HepG2 (cell line): ENCODE results near the gene ZFAND6. TPM values are rescaled to one million over a fixed set of nuclear protein-coding genes. Genes with fewer than 3 reads are reported as not detected.

Source experiments
- ADNP ChIP-seq: sonication (generic); formaldehyde crosslinking; IDR thresholded peaks from 2 replicates; pipeline ENCODE4 v1.4.0; 2020; ENCODE audit warnings: missing genetic modification reagents
- AHR ChIP-seq: IDR thresholded peaks from 2 replicates; pipeline ENCODE4 v1.6.1; 2018; ENCODE audit warnings: missing genetic modification reagents, missing compliant biosample characterization
- ATM ChIP-seq: fragments of 450-650 bp; IDR thresholded peaks from 2 replicates; pipeline ENCODE4 v1.7.1; 2017; ENCODE audit warnings: mild to moderate bottlenecking, borderline replicate concordance
- CCDC6 ChIP-seq: sonication (generic); formaldehyde crosslinking; IDR thresholded peaks from 2 replicates; pipeline ENCODE4 v1.8.1; 2022; ENCODE audit warnings: mild to moderate bottlenecking, missing genetic modification reagents, moderate library complexity
- CHCHD3 ChIP-seq: sonication (generic); formaldehyde crosslinking; IDR thresholded peaks from 2 replicates; pipeline ENCODE4 v1.8.0; 2022; ENCODE audit warnings: mild to moderate bottlenecking, missing genetic modification reagents, moderate library complexity
- DPF2 ChIP-seq: sonication (generic); formaldehyde crosslinking; IDR thresholded peaks from 2 replicates; pipeline ENCODE4 v1.4.0; 2020; ENCODE audit warnings: mild to moderate bottlenecking, low read depth, missing genetic modification reagents, borderline replicate concordance
- EHMT2 ChIP-seq: fragments of 200-600 bp; sonication (generic); IDR thresholded peaks from 2 replicates; pipeline ENCODE4 v1.7.0; 2017; ENCODE audit warnings: antibody characterized with exemption, low read depth, low read length, borderline replicate concordance
- KDM1A ChIP-seq: IDR thresholded peaks from 2 replicates; pipeline ENCODE4 v1.6.1; 2016; ENCODE audit warnings: missing compliant biosample characterization
- NFIC ChIP-seq: IDR thresholded peaks from 2 replicates; pipeline ENCODE4 v1.6.1; 2012; ENCODE audit warnings: mild to moderate bottlenecking, low read length, inconsistent platforms
- PAX8 ChIP-seq: sonication (generic); formaldehyde crosslinking; IDR thresholded peaks from 2 replicates; pipeline ENCODE4 v1.8.0; 2022; ENCODE audit warnings: mild to moderate bottlenecking, missing genetic modification reagents, borderline replicate concordance
- SKI ChIP-seq: fragments of 450-650 bp; IDR thresholded peaks from one replicate; pipeline ENCODE4 v1.6.1; 2018; ENCODE audit warnings: mild to moderate bottlenecking; ENCODE audit not compliant: partially characterized antibody
- SNAI1 ChIP-seq: sonication (generic); formaldehyde crosslinking; IDR thresholded peaks from 2 replicates; pipeline ENCODE4 v1.5.0; 2020; ENCODE audit warnings: mild to moderate bottlenecking, missing genetic modification reagents, borderline replicate concordance
- TAF1 ChIP-seq: sonication (generic); formaldehyde crosslinking; IDR thresholded peaks from 2 replicates; pipeline ENCODE4 v1.4.0; 2020; ENCODE audit warnings: missing genetic modification reagents
- ZBTB8A ChIP-seq: sonication (generic); formaldehyde crosslinking; IDR thresholded peaks from 2 replicates; pipeline ENCODE4 v1.4.0; 2020; ENCODE audit warnings: mild to moderate bottlenecking, low read depth, missing genetic modification reagents, borderline replicate concordance
- polyA plus RNA-seq, 8 experiments: library from polyadenylated mRNA; depleted of rRNA in 3 of 8; stranded (reverse) in 7 of 8; unstranded in 1 of 8; fragments of >200 nt; fragmentation: Illumina TruSeq in 4 of 8; extraction: Trizol in 4 of 8; gene quantifications; 2 replicates each; pipeline versions ENCODE4 v1.2.1 to v1.2.3, GENCODE V29; 2011 to 2016; ENCODE audit warnings: low read depth in 4 of 8, missing spikeins in 1 of 8, mixed read lengths in 1 of 8; ENCODE audit not compliant: insufficient read depth in 1 of 8
- total RNA-seq, 5 experiments: library from RNA; depleted of rRNA; stranded (reverse); fragments of >200 nt; fragmentation: Illumina TruSeq; extraction: Trizol; gene quantifications; 2 replicates each; pipeline ENCODE4 v1.2.3, GENCODE V29; 2016; ENCODE audit warnings: low read depth in 1 of 5
- TF ChIP-seq, protein P1 (sequence below): sonication (generic); formaldehyde crosslinking; IDR thresholded peaks from one replicate; pipeline ENCODE4 v1.5.1; 2020; ENCODE audit warnings: mild to moderate bottlenecking, missing genetic modification reagents; ENCODE audit errors: not compliant biosample characterization
- TF ChIP-seq, protein P2 (sequence below): sonication (generic); formaldehyde crosslinking; IDR thresholded peaks from 2 replicates; pipeline ENCODE4 v1.5.0; 2020; ENCODE audit warnings: missing genetic modification reagents
- TF ChIP-seq, protein P3 (sequence below): sonication (generic); formaldehyde crosslinking; IDR thresholded peaks from 2 replicates; pipeline ENCODE4 v1.5.1; 2020; ENCODE audit warnings: missing genetic modification reagents, mild to moderate bottlenecking, borderline replicate concordance
- TF ChIP-seq, protein P4 (sequence below): IDR thresholded peaks from 2 replicates; pipeline ENCODE4 v1.6.1; 2016; ENCODE audit warnings: missing genetic modification reagents, missing compliant biosample characterization

ZFAND6 gene
- total and polyA plus RNA-seq, 2 of the 13 experiments (the other 11 are each of a cell fraction or from before 2014, with no cell fraction given): 84.2 to 115 TPM

DNA sequence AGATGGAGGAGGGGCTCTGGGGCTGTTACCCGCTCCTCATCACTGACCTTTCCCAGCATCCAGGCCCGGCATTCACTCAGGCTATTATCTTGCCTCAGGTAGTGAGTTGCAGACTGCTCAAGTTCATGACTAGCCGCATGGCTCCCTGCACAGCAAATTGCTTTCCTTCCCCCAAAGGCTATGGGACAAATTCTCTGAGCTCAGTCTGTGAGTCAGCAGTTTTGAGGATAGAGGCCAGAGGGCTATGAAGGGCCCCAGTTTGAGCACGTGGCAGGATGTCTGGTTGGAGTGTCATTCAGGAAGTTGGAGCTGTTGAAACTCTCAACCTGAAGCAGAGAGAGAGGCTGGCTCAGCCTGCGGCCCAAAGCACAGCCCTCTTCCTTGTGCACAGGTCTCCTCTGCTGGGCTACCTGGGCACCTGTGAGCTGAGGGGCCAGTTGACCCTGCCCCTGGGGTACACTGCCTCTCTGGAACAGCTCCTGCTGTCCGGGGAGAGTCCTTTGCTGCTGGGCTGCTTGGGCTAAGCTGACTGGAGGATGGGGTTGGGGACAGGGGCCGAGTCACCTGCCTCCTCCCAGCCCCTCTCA, 101.2 kb downstream of the ZFAND6 start (continued):
- TF ChIP-seq, protein P1, sequence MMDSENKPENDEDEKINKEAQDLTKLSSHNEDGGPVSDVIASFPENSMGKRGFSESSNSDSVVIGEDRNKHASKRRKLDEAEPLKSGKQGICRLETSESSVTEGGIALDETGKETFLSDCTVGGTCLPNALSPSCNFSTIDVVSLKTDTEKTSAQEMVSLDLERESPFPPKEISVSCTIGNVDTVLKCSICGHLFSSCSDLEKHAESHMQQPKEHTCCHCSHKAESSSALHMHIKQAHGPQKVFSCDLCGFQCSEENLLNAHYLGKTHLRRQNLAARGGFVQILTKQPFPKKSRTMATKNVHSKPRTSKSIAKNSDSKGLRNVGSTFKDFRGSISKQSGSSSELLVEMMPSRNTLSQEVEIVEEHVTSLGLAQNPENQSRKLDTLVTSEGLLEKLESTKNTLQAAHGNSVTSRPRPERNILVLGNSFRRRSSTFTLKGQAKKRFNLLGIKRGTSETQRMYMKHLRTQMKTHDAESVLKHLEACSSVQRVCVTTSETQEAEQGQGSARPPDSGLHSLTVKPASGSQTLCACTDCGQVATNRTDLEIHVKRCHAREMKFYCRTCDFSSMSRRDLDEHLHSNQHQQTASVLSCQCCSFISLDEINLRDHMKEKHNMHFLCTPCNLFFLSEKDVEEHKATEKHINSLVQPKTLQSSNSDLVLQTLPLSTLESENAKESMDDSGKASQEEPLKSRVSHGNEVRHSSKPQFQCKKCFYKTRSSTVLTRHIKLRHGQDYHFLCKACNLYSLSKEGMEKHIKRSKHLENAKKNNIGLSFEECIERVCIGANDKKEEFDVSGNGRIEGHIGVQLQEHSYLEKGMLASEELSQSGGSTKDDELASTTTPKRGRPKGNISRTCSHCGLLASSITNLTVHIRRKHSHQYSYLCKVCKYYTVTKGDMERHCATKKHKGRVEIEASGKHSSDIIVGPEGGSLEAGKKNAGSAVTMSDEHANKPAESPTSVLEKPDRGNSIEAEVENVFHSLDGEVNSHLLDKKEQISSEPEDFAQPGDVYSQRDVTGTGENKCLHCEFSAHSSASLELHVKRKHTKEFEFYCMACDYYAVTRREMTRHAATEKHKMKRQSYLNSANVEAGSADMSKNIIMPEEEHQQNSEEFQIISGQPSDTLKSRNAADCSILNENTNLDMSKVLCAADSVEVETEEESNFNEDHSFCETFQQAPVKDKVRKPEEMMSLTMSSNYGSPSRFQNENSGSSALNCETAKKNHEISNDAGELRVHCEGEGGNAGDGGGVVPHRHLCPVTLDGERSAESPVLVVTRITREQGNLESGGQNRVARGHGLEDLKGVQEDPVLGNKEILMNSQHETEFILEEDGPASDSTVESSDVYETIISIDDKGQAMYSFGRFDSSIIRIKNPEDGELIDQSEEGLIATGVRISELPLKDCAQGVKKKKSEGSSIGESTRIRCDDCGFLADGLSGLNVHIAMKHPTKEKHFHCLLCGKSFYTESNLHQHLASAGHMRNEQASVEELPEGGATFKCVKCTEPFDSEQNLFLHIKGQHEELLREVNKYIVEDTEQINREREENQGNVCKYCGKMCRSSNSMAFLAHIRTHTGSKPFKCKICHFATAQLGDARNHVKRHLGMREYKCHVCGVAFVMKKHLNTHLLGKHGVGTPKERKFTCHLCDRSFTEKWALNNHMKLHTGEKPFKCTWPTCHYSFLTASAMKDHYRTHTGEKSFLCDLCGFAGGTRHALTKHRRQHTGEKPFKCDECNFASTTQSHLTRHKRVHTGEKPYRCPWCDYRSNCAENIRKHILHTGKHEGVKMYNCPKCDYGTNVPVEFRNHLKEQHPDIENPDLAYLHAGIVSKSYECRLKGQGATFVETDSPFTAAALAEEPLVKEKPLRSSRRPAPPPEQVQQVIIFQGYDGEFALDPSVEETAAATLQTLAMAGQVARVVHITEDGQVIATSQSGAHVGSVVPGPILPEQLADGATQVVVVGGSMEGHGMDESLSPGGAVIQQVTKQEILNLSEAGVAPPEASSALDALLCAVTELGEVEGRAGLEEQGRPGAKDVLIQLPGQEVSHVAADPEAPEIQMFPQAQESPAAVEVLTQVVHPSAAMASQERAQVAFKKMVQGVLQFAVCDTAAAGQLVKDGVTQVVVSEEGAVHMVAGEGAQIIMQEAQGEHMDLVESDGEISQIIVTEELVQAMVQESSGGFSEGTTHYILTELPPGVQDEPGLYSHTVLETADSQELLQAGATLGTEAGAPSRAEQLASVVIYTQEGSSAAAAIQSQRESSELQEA: peak; percentile 41
- TF ChIP-seq NFIC (no peak), DPF2 (peak; percentile 25; the same call in 1 of the 2 replicates), ZBTB8A (CRISPR knock-in tag) (no peak), AHR (CRISPR knock-in tag) (no peak), SNAI1 (CRISPR knock-in tag) (no peak), CHCHD3 (CRISPR knock-in tag) (no peak), KDM1A (no peak), PAX8 (CRISPR knock-in tag) (no peak), ADNP (CRISPR knock-in tag) (no peak), TAF1 (CRISPR knock-in tag) (no peak), ATM (no peak), EHMT2 (no peak), CCDC6 (CRISPR knock-in tag) (no peak; the same call in 1 of the 2 replicates), SKI (peak; percentile 96)
- TF ChIP-seq, protein P2, sequence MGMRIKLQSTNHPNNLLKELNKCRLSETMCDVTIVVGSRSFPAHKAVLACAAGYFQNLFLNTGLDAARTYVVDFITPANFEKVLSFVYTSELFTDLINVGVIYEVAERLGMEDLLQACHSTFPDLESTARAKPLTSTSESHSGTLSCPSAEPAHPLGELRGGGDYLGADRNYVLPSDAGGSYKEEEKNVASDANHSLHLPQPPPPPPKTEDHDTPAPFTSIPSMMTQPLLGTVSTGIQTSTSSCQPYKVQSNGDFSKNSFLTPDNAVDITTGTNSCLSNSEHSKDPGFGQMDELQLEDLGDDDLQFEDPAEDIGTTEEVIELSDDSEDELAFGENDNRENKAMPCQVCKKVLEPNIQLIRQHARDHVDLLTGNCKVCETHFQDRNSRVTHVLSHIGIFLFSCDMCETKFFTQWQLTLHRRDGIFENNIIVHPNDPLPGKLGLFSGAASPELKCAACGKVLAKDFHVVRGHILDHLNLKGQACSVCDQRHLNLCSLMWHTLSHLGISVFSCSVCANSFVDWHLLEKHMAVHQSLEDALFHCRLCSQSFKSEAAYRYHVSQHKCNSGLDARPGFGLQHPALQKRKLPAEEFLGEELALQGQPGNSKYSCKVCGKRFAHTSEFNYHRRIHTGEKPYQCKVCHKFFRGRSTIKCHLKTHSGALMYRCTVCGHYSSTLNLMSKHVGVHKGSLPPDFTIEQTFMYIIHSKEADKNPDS: no peak
- TF ChIP-seq, protein P3, sequence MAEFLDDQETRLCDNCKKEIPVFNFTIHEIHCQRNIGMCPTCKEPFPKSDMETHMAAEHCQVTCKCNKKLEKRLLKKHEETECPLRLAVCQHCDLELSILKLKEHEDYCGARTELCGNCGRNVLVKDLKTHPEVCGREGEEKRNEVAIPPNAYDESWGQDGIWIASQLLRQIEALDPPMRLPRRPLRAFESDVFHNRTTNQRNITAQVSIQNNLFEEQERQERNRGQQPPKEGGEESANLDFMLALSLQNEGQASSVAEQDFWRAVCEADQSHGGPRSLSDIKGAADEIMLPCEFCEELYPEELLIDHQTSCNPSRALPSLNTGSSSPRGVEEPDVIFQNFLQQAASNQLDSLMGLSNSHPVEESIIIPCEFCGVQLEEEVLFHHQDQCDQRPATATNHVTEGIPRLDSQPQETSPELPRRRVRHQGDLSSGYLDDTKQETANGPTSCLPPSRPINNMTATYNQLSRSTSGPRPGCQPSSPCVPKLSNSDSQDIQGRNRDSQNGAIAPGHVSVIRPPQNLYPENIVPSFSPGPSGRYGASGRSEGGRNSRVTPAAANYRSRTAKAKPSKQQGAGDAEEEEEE (CRISPR knock-in tag): no peak
- TF ChIP-seq, protein P4, sequence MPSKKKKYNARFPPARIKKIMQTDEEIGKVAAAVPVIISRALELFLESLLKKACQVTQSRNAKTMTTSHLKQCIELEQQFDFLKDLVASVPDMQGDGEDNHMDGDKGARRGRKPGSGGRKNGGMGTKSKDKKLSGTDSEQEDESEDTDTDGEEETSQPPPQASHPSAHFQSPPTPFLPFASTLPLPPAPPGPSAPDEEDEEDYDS: no peak
